HCT116 (cell line): ENCODE data around the gene CNKSR1. TPM values are rescaled to one million over a fixed set of nuclear protein-coding genes. Genes with fewer than 3 reads are reported as not detected.

ENCODE experiments used
- ATAC-seq: fragments of 200-7000 bp; cut with Tn5 transposase; 2 replicates; pipeline ENCODE4 v1.9.1; 2020; ENCODE audit warnings: mild to moderate bottlenecking, moderate library complexity
- BruUV-seq: library from RNA; stranded (reverse); fragments of 400-500 nt; replicated peaks from 2 replicates; lab custom pipeline; 2021; lab: Mats Ljungman, UMichigan
- CTCF ChIA-PET: fragments of 300-600 bp; sonication (Branson Sonifier 250); formaldehyde crosslinking; loops from one replicate; lab custom pipeline; 2021; ENCODE audit warnings: antibody characterized with exemption; lab: Charles Lee
- POLR2A ChIA-PET: fragments of 300-600, 350-600 bp; sonication (Branson Sonifier 250); formaldehyde crosslinking; loops from one replicate; lab custom pipeline; 2021; ENCODE audit warnings: antibody characterized with exemption; lab: Charles Lee
- RAD21 ChIA-PET, 2 experiments: fragments of 300-600 bp; sonication (Branson Sonifier 250); formaldehyde crosslinking; loops; one replicate each; lab custom pipeline; 2023; ENCODE audit warnings: low total read pairs in 2 of 2; ENCODE audit not compliant: uncharacterized antibody in 2 of 2, unreplicated experiment in 2 of 2, low non-redundant PET in 1 of 2; lab: Charles Lee
- DNase-seq: peaks from one replicate; pipeline ENCODE4 v3.0.0-alpha.2; 2010; ENCODE audit warnings: low read depth, low spot score
- H2AFZ ChIP-seq: fragments of 200-600 bp; shearing (Covaris generic), sonication (generic); 2 replicates; pipeline ENCODE4 v1.6.1; 2017; ENCODE audit warnings: low read depth, mixed run types, mixed read lengths, antibody characterized with exemption, low read length; ENCODE audit not compliant: poor library complexity, severe bottlenecking
- H3K27ac ChIP-seq: 2 replicates; pipeline ENCODE4 v1.5.1; 2012; ENCODE audit warnings: low read depth, low read length
- H3K27me3 ChIP-seq: fragments of 200-600 bp; sonication (generic); 2 replicates; pipeline ENCODE4 v1.6.1; 2016; ENCODE audit warnings: mixed run types, low read length, mixed read lengths; ENCODE audit not compliant: insufficient read depth
- H3K36me3 ChIP-seq, 2 experiments: fragments of 200-500 bp in 1 of 2; fragments of 200-600 bp in 1 of 2; sonication (Bioruptor generic) in 1 of 2; sonication (generic) in 1 of 2; 2 replicates each; pipeline versions ENCODE4 v1.5.1 to v1.6.1; 2014 to 2016; ENCODE audit warnings: low read length in 2 of 2, inconsistent platforms in 1 of 2, mixed read lengths in 1 of 2, mixed run types in 1 of 2; ENCODE audit not compliant: insufficient read depth in 2 of 2, control insufficient read depth in 1 of 2
- H3K4me1 ChIP-seq, 2 experiments: fragments of 200-600 bp in 1 of 2; sonication (generic) in 1 of 2; 2 replicates each; pipeline versions ENCODE4 v1.5.1 to v1.6.1; 2012 to 2017; ENCODE audit warnings: low read length in 2 of 2, inconsistent platforms in 1 of 2, mild to moderate bottlenecking in 1 of 2, mixed read lengths in 1 of 2, mixed run types in 1 of 2, moderate library complexity in 1 of 2; ENCODE audit not compliant: insufficient read depth in 2 of 2, control insufficient read depth in 1 of 2
- H3K4me2 ChIP-seq: fragments of 200-600 bp; sonication (generic); 2 replicates; pipeline ENCODE4 v1.6.1; 2017; ENCODE audit warnings: mixed run types, low read length, mixed read lengths
- H3K4me3 ChIP-seq, 2 experiments: fragments of 200-600 bp in 1 of 2; sonication (generic) in 1 of 2; replicated peaks in 1 of 2; 2 replicates each; pipeline ENCODE4 v1.5.1; 2011 to 2016; ENCODE audit warnings: low read length in 2 of 2, control low read depth in 1 of 2, low read depth in 1 of 2, mild to moderate bottlenecking in 1 of 2, mixed read lengths in 1 of 2, mixed run types in 1 of 2
- H3K79me2 ChIP-seq: fragments of 200-600 bp; sonication (generic); 2 replicates; pipeline ENCODE4 v1.6.1; 2017; ENCODE audit warnings: mild to moderate bottlenecking, mixed run types, low read length, moderate library complexity, mixed read lengths; ENCODE audit not compliant: insufficient read depth
- H3K9ac ChIP-seq: fragments of 200-600 bp; sonication (generic); 2 replicates; pipeline ENCODE4 v1.6.1; 2016; ENCODE audit warnings: low read length, mixed read lengths
- H3K9me2 ChIP-seq: fragments of 200-600 bp; sonication (generic), shearing (Covaris generic); 2 replicates; pipeline ENCODE4 v1.6.1; 2017; ENCODE audit warnings: mixed run types, mild to moderate bottlenecking, moderate library complexity; ENCODE audit not compliant: insufficient read depth
- H3K9me3 ChIP-seq, 2 experiments: fragments of 200-500 bp in 1 of 2; fragments of 200-600 bp in 1 of 2; sonication (Bioruptor generic) in 1 of 2; sonication (generic) in 1 of 2; 2 replicates each; pipeline ENCODE4 v1.6.1; 2014 to 2017; ENCODE audit warnings: low read length in 2 of 2, mixed read lengths in 2 of 2, inconsistent platforms in 1 of 2, low read depth in 1 of 2, mild to moderate bottlenecking in 1 of 2, mixed run types in 1 of 2, moderate library complexity in 1 of 2; ENCODE audit not compliant: control insufficient read depth in 1 of 2, insufficient read depth in 1 of 2
- H4K20me1 ChIP-seq: fragments of 200-600 bp; sonication (generic), shearing (Covaris generic); 2 replicates; pipeline ENCODE4 v1.6.1; 2017; ENCODE audit warnings: mixed run types, mild to moderate bottlenecking, moderate library complexity; ENCODE audit not compliant: insufficient read depth
- ATF3 ChIP-seq: IDR thresholded peaks from 2 replicates; pipeline ENCODE4 v1.6.1; 2012
- CBX3 ChIP-seq: IDR thresholded peaks from 2 replicates; pipeline ENCODE4 v1.6.1; 2012; ENCODE audit warnings: low read depth
- CEBPB ChIP-seq: IDR thresholded peaks from 2 replicates; pipeline ENCODE4 v1.6.1; 2012; ENCODE audit warnings: low read depth
- CTCF ChIP-seq, 3 experiments: fragments of 200-600 bp in 1 of 3; sonication (generic) in 1 of 3; IDR thresholded peaks in 2 of 3; conservative IDR thresholded peaks in 1 of 3; 2 replicates each; pipeline ENCODE4 v1.5.1; 2012 to 2017; ENCODE audit warnings: low read depth in 2 of 3, low read length in 2 of 3, antibody characterized with exemption in 1 of 3, borderline replicate concordance in 1 of 3, control low read depth in 1 of 3, mild to moderate bottlenecking in 1 of 3, mixed read lengths in 1 of 3, mixed run types in 1 of 3, moderate library complexity in 1 of 3; ENCODE audit not compliant: insufficient read depth in 1 of 3
- ELF1 ChIP-seq: IDR thresholded peaks from 2 replicates; pipeline ENCODE4 v1.6.1; 2012; ENCODE audit warnings: low read depth, borderline replicate concordance
- EZH2phosphoT487 ChIP-seq: fragments of 200-600 bp; IDR thresholded peaks from 2 replicates; pipeline ENCODE4 v1.6.1; 2018; ENCODE audit warnings: antibody characterized with exemption, borderline replicate concordance
- FOSL1 ChIP-seq: IDR thresholded peaks from 2 replicates; pipeline ENCODE4 v1.6.1; 2012; ENCODE audit warnings: low read depth
- POLR2A ChIP-seq: IDR thresholded peaks from 2 replicates; pipeline ENCODE4 v1.7.0; 2011; ENCODE audit warnings: borderline replicate concordance; ENCODE audit not compliant: insufficient read depth, insufficient read length; ENCODE audit errors: extremely low read depth
- POLR2AphosphoS5 ChIP-seq: IDR thresholded peaks from 2 replicates; pipeline ENCODE4 v1.6.1; 2011; ENCODE audit warnings: mild to moderate bottlenecking, low read depth, low read length, moderate library complexity
- RAD21 ChIP-seq: IDR thresholded peaks from 2 replicates; pipeline ENCODE4 v1.6.1; 2012; ENCODE audit warnings: low read depth, mild to moderate bottlenecking
- SP1 ChIP-seq: IDR thresholded peaks from 2 replicates; pipeline ENCODE4 v1.6.1; 2012; ENCODE audit warnings: low read depth
- TCF7L2 ChIP-seq: IDR thresholded peaks from 2 replicates; pipeline ENCODE4 v1.7.0; 2011; ENCODE audit warnings: borderline replicate concordance, inconsistent platforms; ENCODE audit not compliant: insufficient read depth, insufficient read length; ENCODE audit errors: extremely low read depth
- ZBTB33 ChIP-seq: IDR thresholded peaks from 2 replicates; pipeline ENCODE4 v1.6.1; 2011; ENCODE audit warnings: mild to moderate bottlenecking, low read length, moderate library complexity; ENCODE audit not compliant: insufficient replicate concordance; ENCODE audit errors: extremely low read depth
- ZFX ChIP-seq: fragments of 450-650 bp; IDR thresholded peaks from 2 replicates; pipeline ENCODE4 v1.6.1; 2017
- ZNF274 ChIP-seq: fragments of 200-500 bp; sonication (Bioruptor generic); IDR thresholded peaks from 2 replicates; pipeline ENCODE4 v1.6.1; 2014; ENCODE audit warnings: mild to moderate bottlenecking, low read depth, low read length, inconsistent platforms
- intact Hi-C: fragments of 100-400 bp; cut with micrococcal nuclease; formaldehyde crosslinking; loops from 2 replicates; pipeline ENCODE4 v1.10.0; 2022
- total RNA-seq: library from RNA; stranded (reverse); gene quantifications from one replicate; pipeline ENCODE4 v1.2.1, GENCODE V29; 2021; ENCODE audit not compliant: unreplicated experiment

The CNKSR1 gene
- total RNA-seq, 1 experiment from 2014 or later = 26.6 TPM

- Histone ChIP-seq H3K9ac (no peak overlapping the region), H3K27me3 (no peaks in the 10 kb centered on the region), H3K9me2 (no peaks in the 10 kb centered on the region), H3K27ac (no peak overlapping the region), H3K4me3 (no peak overlapping the region), H4K20me1 (no peaks in the 10 kb centered on the region), H2AFZ (no peak overlapping the region), H3K4me2 (no peak overlapping the region), H3K36me3 (no peaks in the 10 kb centered on the region), H3K4me1 (peaks cover 0 to 11% of the 10 kb centered on the region in 2 experiments; a peak in 3 of 4 replicates), H3K9me3 (no peaks in the 10 kb centered on the region), H3K79me2 (no peaks in the 10 kb centered on the region)
- CTCF ChIA-PET = interaction anchor here (1.5 kb wide), 1 partner anchor 44 kb away, joined by 3 read pairs; no protein-coding TSS in a partner anchor
- POLR2A ChIA-PET = no interaction called here
- ATAC-seq (no peak), DNase-seq (no peak)
- TF ChIP-seq SP1 = no peak
- no peak for TF ChIP-seq ATF3
- no peak for TF ChIP-seq POLR2A
- TF ChIP-seq ZNF274 = no peak
- no peak for TF ChIP-seq ELF1
- no peak for TF ChIP-seq FOSL1
- TF ChIP-seq EZH2phosphoT487 = no peak
- TF ChIP-seq POLR2AphosphoS5 = no peak
- no peak for TF ChIP-seq ZBTB33
- TF ChIP-seq RAD21 = no peak
- no peak for TF ChIP-seq ZFX
- TF ChIP-seq CEBPB = no peak
- no peak for TF ChIP-seq CTCF (IDR thresholded peaks at IDR 0.05 in 2 of 3, conservative IDR thresholded peaks at IDR 0.05 in 1 of 3; ENCODE audit: borderline replicate concordance in 1 of 3, insufficient read depth in 1 of 3, low read depth in 2 of 3, low read length in 2 of 3)
- TF ChIP-seq CBX3 = no peak
- no peak for TF ChIP-seq TCF7L2
- RAD21 ChIA-PET = no interaction called here
- intact Hi-C loops = loop anchor here (10.0 kb wide), 1 partner anchor 254 kb away; no protein-coding TSS in a partner anchor
- no TSS peak for BruUV-seq
Measured at GRCh38 chr1:26148887-26149286, 28.4 kb upstream of the CNKSR1 start.
